Measurements from ENCODE around the gene CDK7. TPM values are rescaled to one million over a fixed set of nuclear protein-coding genes. Genes with fewer than 3 reads are reported as not detected.

CDK7 gene
- total and polyA plus RNA-seq, 9 of the 15 experiments (the other 6 are each of a cell fraction or from before 2014, with no cell fraction given): 41.7 to 143 (median 65.3) TPM

DNA sequence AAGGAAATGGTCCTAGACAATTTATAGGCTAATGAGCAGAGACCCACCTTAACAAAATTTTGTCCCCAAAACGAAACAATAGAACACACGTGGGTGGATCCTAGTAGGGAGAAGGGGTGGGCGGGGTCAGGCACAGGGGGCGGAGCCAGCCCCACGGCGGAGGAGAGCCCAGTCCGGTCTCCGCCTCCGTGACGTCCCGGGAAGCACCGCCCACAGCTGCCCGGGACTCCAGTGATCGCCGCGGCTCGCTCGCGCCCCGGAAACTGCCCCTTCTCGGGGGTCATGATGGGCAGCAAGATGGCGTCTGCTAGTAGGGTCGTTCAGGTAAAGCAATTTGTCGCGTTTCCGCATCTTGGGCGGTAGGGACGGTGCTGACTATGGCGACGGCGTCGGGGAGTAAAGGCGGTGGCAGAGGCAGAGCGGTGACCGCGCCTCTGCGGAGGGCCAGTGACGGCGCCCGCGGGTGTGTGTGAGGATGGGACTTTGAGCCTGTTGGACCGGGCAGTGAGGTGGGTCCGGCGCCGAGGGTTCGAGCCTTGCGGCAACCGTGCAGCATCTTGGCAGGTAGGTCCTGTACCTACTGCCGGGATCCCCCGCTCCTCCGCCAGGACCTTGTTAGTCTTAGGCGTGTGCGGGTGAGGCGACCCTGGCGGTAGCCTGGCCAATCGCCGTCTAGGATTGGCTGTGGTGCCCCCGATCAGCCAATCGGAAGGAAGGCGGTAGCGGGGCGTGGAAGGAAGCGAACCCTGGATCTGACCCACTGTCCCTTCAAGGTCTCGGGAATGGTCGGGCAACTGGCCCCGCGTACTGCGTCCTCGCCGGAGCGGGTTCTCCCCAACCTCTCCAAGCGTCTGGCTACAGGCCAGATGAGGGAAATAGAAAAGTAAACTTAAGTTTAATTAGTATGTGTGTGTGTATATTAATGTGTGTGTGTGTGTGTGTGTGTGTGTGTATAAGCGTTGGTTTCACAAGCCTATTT is 16.8 kb upstream of the CDK7 start (continued):
- TF ChIP-seq ARID3A (IDR thresholded peaks at IDR 0.05; ENCODE audit: borderline replicate concordance, low read depth, low read length) (no peak), ZNF184 (CRISPR knock-in tag; IDR thresholded peaks at IDR 0.05) (no peak), BHLHE40 (IDR thresholded peaks at IDR 0.05; ENCODE audit: low read length) (peak; percentile 36), ZBTB8A (IDR thresholded peaks at IDR 0.05; ENCODE audit: partially characterized antibody) (no peak), PYGO2 (tag; IDR thresholded peaks at IDR 0.05) (no peak), CXXC5 (CRISPR knock-in tag; IDR thresholded peaks at IDR 0.05) (peak; percentile 77), ELF1 (tag; IDR thresholded peaks at IDR 0.05) (peak; percentile 60), RAD51 (IDR thresholded peaks at IDR 0.05; ENCODE audit: borderline replicate concordance, low read depth) (no peak), FOXK1 (CRISPR knock-in tag; IDR thresholded peaks at IDR 0.05; ENCODE audit: borderline replicate concordance) (no peak), ZNF3 (CRISPR knock-in tag; IDR thresholded peaks at IDR 0.05) (no peak)
- TF ChIP-seq, protein P1, sequence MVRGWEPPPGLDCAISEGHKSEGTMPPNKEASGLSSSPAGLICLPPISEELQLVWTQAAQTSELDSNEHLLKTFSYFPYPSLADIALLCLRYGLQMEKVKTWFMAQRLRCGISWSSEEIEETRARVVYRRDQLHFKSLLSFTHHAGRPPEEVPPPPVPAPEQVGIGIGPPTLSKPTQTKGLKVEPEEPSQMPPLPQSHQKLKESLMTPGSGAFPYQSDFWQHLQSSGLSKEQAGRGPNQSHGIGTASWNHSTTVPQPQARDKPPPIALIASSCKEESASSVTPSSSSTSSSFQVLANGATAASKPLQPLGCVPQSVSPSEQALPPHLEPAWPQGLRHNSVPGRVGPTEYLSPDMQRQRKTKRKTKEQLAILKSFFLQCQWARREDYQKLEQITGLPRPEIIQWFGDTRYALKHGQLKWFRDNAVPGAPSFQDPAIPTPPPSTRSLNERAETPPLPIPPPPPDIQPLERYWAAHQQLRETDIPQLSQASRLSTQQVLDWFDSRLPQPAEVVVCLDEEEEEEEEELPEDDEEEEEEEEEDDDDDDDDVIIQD (CRISPR knock-in tag; IDR thresholded peaks at IDR 0.05): no peak
- TF ChIP-seq, protein P2, sequence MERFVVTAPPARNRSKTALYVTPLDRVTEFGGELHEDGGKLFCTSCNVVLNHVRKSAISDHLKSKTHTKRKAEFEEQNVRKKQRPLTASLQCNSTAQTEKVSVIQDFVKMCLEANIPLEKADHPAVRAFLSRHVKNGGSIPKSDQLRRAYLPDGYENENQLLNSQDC (CRISPR knock-in tag; IDR thresholded peaks at IDR 0.05): peak; percentile 26; the same call in 1 of the 2 replicates
- TF ChIP-seq, protein P3, sequence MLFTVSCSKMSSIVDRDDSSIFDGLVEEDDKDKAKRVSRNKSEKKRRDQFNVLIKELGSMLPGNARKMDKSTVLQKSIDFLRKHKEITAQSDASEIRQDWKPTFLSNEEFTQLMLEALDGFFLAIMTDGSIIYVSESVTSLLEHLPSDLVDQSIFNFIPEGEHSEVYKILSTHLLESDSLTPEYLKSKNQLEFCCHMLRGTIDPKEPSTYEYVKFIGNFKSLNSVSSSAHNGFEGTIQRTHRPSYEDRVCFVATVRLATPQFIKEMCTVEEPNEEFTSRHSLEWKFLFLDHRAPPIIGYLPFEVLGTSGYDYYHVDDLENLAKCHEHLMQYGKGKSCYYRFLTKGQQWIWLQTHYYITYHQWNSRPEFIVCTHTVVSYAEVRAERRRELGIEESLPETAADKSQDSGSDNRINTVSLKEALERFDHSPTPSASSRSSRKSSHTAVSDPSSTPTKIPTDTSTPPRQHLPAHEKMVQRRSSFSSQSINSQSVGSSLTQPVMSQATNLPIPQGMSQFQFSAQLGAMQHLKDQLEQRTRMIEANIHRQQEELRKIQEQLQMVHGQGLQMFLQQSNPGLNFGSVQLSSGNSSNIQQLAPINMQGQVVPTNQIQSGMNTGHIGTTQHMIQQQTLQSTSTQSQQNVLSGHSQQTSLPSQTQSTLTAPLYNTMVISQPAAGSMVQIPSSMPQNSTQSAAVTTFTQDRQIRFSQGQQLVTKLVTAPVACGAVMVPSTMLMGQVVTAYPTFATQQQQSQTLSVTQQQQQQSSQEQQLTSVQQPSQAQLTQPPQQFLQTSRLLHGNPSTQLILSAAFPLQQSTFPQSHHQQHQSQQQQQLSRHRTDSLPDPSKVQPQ (CRISPR knock-in tag; IDR thresholded peaks at IDR 0.05; ENCODE audit: borderline replicate concordance): no peak
- TF ChIP-seq, protein P4, sequence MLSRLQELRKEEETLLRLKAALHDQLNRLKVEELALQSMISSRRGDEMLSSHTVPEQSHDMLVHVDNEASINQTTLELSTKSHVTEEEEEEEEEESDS (CRISPR knock-in tag; IDR thresholded peaks at IDR 0.05): no peak
- TF ChIP-seq, protein P5, sequence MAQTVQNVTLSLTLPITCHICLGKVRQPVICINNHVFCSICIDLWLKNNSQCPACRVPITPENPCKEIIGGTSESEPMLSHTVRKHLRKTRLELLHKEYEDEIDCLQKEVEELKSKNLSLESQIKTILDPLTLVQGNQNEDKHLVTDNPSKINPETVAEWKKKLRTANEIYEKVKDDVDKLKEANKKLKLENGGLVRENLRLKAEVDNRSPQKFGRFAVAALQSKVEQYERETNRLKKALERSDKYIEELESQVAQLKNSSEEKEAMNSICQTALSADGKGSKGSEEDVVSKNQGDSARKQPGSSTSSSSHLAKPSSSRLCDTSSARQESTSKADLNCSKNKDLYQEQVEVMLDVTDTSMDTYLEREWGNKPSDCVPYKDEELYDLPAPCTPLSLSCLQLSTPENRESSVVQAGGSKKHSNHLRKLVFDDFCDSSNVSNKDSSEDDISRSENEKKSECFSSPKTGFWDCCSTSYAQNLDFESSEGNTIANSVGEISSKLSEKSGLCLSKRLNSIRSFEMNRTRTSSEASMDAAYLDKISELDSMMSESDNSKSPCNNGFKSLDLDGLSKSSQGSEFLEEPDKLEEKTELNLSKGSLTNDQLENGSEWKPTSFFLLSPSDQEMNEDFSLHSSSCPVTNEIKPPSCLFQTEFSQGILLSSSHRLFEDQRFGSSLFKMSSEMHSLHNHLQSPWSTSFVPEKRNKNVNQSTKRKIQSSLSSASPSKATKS (CRISPR knock-in tag; IDR thresholded peaks at IDR 0.05): no peak

Data from K562 (cell line).